ENCODE data around the gene OR13J1. TPM values are rescaled to one million over a fixed set of nuclear protein-coding genes. Genes with fewer than 3 reads are reported as not detected.

The OR13J1 gene
- total RNA-seq, 3 donors from 2014 or later = not detected

GRCh38 chr9:35832814-35833213, 37.4 kb downstream of the OR13J1 start:
- H3K9me3 ChIP-seq = no peaks in the 10 kb centered on the region
- TF ChIP-seq POLR2AphosphoS5 (IDR thresholded peaks at IDR 0.05) = peak in 1 of 3 donors; percentile 8
- no peak for TF ChIP-seq POLR2A (IDR thresholded peaks at IDR 0.05)
- intact Hi-C loops (cut with DNase I; ENCODE audit: low total_unique reads) = loop anchor here (5.0 to 10.0 kb wide), 2 partner anchors 176 to 1902 kb away; partner anchors contain the start of genes CCDC107 and RMRP
- H3K4me1 ChIP-seq = peaks cover 4 to 16% of the 10 kb centered on the region in 2 donors
- DNase-seq (ENCODE audit: low spot score in 2 of 2) = peak; percentile 62
- no peak overlapping the region for H3K4me3 ChIP-seq
- no peaks in the 10 kb centered on the region for H3K36me3 ChIP-seq
- no peaks in the 10 kb centered on the region for H3K27me3 ChIP-seq
- H3K27ac ChIP-seq = peak overlapping the region; percentile 85 to 93

GRCh38 chr9:35831040-35831439, 39.2 kb downstream of the OR13J1 start:
- no peak for DNase-seq (ENCODE audit: low spot score in 2 of 2)
- intact Hi-C loops (cut with DNase I; ENCODE audit: low total_unique reads) = loop anchor here (5.0 to 10.0 kb wide), 2 partner anchors 174 to 1904 kb away; partner anchors contain the start of genes CCDC107 and RMRP
- Histone ChIP-seq H3K27ac (peak overlapping the region; percentile 85 to 93), H3K4me1 (peaks cover 4 to 16% of the 10 kb centered on the region in 2 donors), H3K9me3 (no peaks in the 10 kb centered on the region), H3K36me3 (no peaks in the 10 kb centered on the region), H3K27me3 (no peaks in the 10 kb centered on the region), H3K4me3 (no peak overlapping the region)
- TF ChIP-seq, protein P1, sequence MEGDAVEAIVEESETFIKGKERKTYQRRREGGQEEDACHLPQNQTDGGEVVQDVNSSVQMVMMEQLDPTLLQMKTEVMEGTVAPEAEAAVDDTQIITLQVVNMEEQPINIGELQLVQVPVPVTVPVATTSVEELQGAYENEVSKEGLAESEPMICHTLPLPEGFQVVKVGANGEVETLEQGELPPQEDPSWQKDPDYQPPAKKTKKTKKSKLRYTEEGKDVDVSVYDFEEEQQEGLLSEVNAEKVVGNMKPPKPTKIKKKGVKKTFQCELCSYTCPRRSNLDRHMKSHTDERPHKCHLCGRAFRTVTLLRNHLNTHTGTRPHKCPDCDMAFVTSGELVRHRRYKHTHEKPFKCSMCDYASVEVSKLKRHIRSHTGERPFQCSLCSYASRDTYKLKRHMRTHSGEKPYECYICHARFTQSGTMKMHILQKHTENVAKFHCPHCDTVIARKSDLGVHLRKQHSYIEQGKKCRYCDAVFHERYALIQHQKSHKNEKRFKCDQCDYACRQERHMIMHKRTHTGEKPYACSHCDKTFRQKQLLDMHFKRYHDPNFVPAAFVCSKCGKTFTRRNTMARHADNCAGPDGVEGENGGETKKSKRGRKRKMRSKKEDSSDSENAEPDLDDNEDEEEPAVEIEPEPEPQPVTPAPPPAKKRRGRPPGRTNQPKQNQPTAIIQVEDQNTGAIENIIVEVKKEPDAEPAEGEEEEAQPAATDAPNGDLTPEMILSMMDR (IDR thresholded peaks at IDR 0.05) = no peak
- TF ChIP-seq POLR2AphosphoS5 (IDR thresholded peaks at IDR 0.05) (no peak), POLR2A (IDR thresholded peaks at IDR 0.05) (no peak)

GRCh38 chr9:35829764-35830096, 40.5 kb downstream of the OR13J1 start:
- Histone ChIP-seq H3K4me3 (peak overlapping the region; percentile 65 to 89 (median 77)), H3K4me1 (peaks cover 4 to 16% of the 10 kb centered on the region in 2 donors), H3K27ac (peak overlapping the region; percentile 93 to 99), H3K36me3 (no peaks in the 10 kb centered on the region), H3K9me3 (no peaks in the 10 kb centered on the region), H3K27me3 (no peaks in the 10 kb centered on the region)
- DNase-seq (ENCODE audit: low spot score in 2 of 2) = no peak
- TF ChIP-seq POLR2A (IDR thresholded peaks at IDR 0.05) (no peak), POLR2AphosphoS5 (IDR thresholded peaks at IDR 0.05) (no peak)
- TF ChIP-seq, protein P1 (IDR thresholded peaks at IDR 0.05) = no peak
- intact Hi-C loops (cut with DNase I; ENCODE audit: low total_unique reads) = loop anchor here (5.0 to 10.0 kb wide), 2 partner anchors 172 to 1905 kb away; partner anchors contain the start of genes CCDC107 and RMRP

DNA sequence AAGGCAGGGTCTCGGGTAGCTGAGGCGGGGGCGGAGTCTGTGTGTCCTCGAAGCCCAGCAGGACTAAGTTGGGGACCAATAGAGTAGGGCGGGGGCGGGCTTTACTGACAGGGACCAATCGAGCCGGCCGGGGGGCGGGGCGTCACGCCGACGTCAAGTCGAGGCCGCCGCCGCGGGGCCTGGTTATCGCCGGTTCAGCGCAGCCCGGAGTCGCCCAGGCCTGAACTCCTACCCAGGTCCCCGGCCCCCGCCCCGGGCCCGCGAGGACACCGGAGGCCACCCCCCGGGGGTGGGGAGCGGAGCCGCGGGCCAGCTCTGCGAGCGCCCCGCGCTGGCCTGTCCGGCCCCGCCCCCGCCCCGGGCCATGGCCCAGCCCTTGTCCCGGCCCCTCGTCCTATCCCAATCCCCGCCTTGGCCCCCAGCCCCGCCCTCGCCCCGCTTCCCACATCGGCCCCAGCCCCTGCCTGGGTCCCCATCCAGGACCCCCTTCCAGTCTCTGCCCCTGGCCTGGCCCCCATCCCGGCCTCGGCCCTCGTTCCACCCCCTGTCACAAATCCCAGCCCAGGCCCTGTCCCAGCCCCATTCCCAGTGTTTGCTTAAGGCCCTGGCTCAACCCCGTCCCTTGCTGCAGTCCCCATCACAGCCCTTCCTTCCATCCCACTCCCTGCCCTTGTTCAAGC, 41.0 kb downstream of the OR13J1 start, which contains the start of gene TMEM8B:
Gene TMEM8B (plus strand): TSS at position 145 of the 680 bp plus-strand sequence. CDS start 220 bp downstream, at position 365.
- Histone ChIP-seq H3K27ac (peak within 1 kb of the TSS; percentile 93 to 99), H3K4me1 (peaks cover 2 to 16% of the 10 kb centered on the region in 2 donors), H3K9me3 (no peaks in the 10 kb centered on the region), H3K4me3 (peak within 1 kb of the TSS; percentile 65 to 89 (median 77)), H3K36me3 (no peaks in the 10 kb centered on the region), H3K27me3 (no peaks in the 10 kb centered on the region)
- TF ChIP-seq POLR2A (IDR thresholded peaks at IDR 0.05) = no peak
- no peak for TF ChIP-seq POLR2AphosphoS5 (IDR thresholded peaks at IDR 0.05)
- TF ChIP-seq, protein P1 (IDR thresholded peaks at IDR 0.05) = no peak
- DNase-seq (ENCODE audit: low spot score in 2 of 2) = peak; percentile 98
- intact Hi-C loops (cut with DNase I; ENCODE audit: low total_unique reads) = no loop called here

DNA sequence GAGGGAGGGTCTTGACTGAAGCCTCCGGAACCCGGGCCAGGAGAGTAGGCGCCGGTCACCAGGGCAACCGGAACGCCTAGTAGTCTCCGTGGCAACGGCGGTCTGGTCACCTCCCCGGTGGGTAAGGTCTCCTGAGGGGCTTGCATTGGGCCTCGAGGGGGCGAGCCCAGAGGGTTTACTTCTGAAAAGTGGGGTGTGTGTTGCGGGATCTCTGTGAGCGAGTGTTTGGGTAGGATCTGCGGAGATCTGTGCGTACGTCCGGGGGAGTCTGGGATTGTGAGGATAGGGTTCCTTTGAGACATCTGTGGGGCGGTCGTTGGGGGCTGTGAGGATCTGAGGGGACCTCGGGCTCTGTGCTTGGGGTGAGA, 41.5 kb downstream of the OR13J1 start, which contains the start of gene FAM221B:
Gene FAM221B (minus strand): TSS at position 17 of the 368 bp plus-strand sequence. CDS start 2,571 bp downstream, outside the sequence.
- no peaks in the 10 kb centered on the region for H3K9me3 ChIP-seq
- no peaks in the 10 kb centered on the region for H3K27me3 ChIP-seq
- H3K36me3 ChIP-seq = no peaks in the 10 kb centered on the region
- H3K4me1 ChIP-seq = peaks cover 0 to 16% of the 10 kb centered on the region in 2 donors
- peak within 1 kb of the TSS; percentile 93 to 99 for H3K27ac ChIP-seq
- peak in 1 of 2 donors; percentile 59 for DNase-seq (ENCODE audit: low spot score in 2 of 2)
- H3K4me3 ChIP-seq = peak within 1 kb of the TSS; percentile 65 to 89 (median 77)
- intact Hi-C loops (cut with DNase I; ENCODE audit: low total_unique reads) = no loop called here
- TF ChIP-seq POLR2AphosphoS5 (IDR thresholded peaks at IDR 0.05) = no peak
- TF ChIP-seq, protein P1 (IDR thresholded peaks at IDR 0.05) = no peak

Measured in breast epithelium (tissue), 4 donors.